Stimulated activated CD8-positive, alpha-beta memory T cell treated with anti-CD3 and anti-CD28 coated beads, Interleukin-2, amount 100 ng/mL, for 1 hour (primary cell): ENCODE results near the gene ERF.
A peak's percentile ranks its signal among the peaks of the same experiment; 100 is the strongest.

ENCODE experiments used
- DNase-seq, 2 donors: peaks; one replicate each; pipeline ENCODE4 v3.0.0-alpha.2; 2020; ENCODE audit warnings: low read depth in 2 of 2

ERF gene

DNA sequence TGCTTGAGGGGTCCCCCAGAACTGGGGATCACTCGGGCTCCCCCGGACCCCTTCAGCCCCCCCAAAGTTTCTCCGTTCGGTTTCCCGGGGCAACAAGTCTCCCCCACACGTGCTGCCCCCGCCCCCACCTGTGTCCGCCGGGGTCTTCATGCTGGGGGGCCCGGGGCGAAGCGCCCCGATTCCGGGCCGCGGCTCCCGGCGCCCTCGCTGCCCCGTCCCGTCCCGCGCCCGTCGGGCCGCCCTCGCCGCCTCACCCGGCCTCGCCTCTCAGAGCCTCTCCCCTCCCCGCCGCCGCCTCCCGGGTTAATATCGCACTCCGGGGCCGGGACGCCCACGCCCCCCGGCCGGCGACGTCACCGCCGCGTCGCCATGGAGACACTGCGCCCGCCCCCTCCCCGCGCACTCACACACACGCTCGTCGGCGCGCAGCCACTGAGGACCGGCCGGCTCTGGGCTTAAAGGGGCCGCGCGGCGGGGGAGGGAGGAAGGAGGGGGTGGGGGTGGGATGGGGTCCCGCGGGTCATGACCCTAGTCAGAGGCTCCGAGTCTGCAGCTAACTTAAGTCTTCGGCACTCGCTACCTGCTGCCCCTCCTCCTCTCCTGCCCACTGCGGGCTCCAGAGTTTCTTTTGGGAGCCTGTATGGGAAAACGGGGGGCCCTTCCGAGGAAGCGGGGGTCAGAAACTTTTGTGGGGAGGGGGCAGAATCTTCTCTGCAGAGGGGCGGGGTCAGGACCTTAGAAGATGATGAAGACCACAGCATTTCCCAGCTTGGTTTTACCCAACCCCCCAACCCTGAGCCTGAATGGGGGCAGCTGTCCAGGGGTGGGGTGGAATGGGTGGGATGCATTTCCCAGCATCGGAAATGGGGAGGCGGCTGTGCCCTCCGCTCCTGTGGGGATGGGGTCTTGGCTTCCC is at the start of gene ERF:
TSS of gene ERF (minus strand) at position 279 of the 916 bp plus-strand sequence. CDS start at position 150, 129 bp downstream.
- DNase-seq, result peak; percentile 91

DNA sequence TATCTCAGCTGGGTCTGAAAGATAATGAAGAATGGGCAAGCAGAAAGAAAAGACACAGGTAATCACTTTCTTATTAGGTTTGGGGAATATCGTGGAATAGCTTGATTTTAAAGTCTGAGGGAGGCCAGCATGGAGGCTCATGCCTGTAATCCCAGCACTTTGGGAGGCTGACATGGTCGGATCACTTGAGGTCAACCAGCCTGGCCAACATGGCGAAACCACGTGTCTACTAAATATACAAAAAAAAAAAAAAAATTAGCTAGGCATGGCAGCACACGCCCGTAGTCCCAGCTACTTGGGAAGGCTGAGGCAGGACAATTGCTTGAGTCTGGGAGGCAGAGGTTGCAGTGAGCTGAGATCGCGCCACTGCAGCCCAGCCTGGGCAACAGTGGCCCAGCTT is 48.9 kb upstream of the ERF start:
- no peak for DNase-seq

DNA sequence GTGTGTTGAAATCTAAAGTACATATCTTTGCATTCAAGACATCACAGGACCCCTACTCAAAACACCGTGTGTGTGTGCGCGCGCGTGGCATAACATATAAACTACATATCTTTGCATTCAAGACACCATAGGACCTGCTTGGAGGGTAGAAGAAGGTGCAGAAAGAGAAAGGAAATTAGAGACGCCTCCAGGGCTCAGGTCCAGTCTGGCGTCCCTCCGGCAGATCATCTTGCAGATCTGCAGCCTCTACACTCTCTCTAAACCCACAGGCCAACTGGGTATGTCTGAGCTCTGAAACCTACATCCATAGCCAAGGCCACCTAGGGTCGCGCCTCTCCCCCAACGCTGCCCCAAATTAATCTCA is 48.2 kb upstream of the ERF start:
- DNase-seq, result no peak

DNA sequence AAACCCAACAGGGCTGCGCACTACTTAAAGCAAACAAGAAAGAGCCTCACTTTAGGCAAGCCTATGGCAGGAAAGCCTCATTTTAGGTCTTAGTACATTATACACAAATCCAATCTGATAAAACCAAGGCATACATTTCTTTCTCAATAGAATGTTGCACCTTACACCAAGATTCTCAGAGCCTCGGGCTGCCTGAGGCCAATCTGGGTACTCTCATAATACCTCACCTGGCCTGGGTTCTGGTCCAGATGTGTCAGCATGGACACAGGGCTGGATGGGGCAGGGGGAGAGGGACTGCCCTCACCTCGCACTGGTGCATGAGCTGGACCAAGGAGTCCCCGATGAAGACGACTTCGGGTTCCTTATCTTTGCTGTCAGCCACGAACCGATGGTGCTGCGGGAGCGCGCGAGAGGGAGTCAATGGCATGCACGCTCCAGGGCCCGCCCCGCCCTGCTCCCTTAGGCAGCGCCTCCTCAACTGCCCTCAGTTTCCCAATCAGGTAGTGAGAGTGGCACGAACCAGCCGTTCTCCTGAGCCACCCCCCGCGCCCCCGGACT is 46.8 kb upstream of the ERF start, which contains the start of gene PRR19:
TSS of gene PRR19 (plus strand) at position 487 of the 558 bp plus-strand sequence. CDS start 7,453 bp downstream, outside the sequence.
- no peak for DNase-seq

DNA sequence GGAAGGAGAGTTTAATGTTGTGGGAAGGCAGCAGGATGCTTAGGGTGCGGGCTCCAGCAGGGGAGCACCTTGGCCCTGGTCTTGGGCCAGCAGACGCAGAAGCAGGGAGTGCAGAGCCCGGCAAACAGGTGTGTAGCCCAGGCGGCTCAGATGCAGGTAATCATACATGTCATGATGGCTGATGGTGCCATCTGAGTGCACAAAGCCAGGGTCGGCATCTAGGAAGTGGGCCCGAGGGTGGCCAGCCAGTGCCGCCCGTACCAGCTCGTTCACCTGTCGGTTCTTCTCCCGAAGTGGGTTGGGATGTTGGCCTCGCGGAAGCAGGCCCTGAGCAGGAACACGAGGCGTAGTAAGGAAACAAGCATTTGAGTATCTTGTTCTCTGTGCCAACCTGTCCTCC is 42.1 kb upstream of the ERF start:
- no peak for DNase-seq

DNA sequence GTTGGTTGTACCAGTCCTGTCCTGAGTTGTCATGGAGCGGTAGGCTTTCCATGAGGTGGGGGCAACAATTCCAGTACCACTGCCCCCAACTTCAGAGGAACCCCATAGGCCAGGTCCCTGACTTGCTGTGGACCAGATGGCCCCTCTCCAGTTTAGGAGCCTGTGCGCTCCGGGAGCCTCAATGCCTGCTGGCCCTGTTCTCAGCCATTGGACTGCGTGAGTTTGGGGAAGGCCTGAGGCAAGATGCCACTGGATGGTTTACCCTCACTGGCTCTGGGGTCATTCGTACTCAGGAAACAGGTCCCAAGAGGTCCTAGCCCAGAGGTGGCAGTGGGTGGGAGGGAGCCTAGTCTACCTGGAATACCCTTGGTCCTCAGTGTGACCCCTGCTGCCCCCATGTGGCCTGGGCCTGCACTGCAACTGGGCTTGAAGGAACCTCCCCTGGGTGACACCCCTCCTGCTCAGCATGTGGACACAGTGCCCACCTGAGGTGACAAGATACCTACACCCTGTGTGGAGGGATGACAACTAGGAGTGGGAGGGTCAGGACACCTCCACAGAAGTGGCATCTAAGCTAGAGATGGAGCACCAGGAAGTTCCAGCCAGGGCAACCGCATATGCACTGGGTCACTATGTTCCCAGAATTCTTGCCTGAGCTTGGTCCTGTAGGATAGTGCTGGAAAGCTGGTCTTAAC is 41.0 kb upstream of the ERF start:
- DNase-seq, result peak; percentile 77 to 83

DNA sequence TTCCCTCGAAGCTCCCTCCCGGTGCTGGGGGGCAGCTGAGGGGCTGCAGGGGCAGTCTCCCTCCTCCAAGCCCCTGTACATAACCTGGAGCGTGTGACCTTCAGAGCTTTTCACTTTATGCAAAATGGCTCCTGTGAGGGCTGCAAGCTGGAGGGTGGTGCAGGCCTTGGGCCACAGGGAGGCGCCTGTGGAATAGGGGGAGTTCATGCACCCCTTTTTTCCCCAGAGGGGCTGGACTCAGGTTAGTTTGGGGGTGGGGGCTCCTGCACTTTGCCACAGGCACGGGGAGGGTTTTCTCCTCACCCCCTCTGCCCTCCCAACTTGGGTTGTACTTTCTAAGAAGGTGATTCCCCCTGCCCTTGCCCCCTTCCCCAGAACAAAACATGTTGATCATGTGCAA is 40.4 kb upstream of the ERF start:
- no peak for DNase-seq

DNA sequence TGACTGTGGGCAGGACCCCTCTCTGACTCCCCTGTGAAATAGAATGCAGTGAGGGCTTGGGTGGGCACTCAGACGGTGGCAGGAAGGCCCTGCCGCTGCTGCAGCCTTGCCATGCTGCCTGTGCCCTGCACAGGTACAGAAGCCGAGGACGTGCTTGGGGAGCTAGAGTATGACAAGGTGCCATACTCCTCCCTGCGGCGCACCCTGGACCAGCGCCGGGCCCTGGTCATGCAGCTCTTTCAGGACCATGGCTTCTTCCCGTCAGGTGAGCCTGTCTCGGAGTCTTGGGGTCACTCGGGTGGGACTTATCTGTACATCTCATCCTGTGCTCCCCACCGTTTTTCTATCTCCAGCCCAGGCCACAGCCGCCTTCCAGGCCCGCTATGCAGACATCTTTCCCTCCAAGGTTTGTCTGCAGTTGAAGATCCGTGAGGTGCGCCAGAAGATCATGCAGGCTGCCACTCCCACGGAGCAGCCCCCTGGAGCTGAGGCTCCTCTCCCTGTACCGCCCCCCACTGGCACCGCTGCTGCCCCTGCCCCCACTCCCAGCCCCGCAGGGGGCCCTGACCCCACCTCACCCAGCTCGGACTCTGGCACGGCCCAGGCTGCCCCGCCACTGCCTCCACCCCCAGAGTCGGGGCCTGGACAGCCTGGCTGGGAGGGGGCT is 39.7 kb upstream of the ERF start:
- no peak for DNase-seq

DNA sequence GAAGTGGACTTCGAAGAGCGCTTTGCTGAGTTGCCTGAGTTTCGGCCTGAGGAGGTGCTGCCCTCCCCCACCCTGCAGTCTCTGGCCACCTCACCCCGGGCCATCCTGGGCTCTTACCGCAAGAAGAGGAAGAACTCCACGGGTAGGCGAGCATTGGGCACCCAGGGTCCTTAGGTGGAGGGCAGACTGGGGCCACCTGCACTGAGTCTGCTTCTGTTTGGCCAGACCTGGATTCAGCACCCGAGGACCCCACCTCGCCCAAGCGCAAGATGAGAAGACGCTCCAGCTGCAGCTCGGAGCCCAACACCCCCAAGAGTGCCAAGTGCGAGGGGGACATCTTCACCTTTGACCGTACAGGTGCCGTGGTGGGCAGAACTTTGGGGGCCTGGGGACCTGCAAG is 39.0 kb upstream of the ERF start:
- no peak for DNase-seq

DNA sequence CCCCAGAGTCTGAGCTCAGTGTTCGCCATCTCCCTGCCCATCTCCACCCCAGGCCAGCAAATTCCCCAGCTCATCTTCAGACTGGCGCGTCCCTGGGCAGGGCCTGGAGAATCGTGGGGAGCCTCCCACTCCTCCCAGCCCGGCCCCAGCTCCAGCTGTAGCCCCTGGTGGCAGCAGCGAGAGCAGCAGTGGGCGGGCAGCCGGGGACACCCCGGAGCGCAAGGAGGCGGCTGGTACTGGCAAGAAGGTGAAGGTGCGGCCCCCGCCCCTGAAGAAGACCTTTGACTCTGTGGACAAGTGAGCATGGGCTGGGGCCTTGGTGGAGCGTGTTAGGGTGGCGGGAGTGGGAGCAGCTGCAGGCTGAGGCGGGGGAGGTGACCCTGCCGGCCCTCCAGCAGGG is 38.6 kb upstream of the ERF start:
- no peak for DNase-seq

DNA sequence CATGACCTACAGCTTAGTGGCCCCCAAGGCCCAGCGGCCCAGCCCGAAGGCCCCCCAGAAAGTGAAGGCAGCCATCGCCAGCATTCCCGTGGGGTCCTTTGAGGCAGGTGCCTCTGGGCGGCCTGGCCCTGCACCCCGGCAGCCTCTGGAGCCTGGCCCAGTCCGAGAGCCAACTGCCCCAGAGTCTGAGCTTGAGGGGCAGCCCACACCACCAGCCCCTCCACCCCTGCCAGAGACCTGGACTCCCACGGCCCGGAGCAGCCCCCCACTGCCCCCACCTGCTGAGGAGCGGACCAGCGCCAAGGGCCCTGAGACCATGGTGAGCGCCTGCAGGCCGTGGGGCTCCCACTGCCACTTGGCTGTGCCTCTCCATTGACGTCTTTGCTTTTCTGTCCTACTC is 38.0 kb upstream of the ERF start:
- no peak for DNase-seq

DNA sequence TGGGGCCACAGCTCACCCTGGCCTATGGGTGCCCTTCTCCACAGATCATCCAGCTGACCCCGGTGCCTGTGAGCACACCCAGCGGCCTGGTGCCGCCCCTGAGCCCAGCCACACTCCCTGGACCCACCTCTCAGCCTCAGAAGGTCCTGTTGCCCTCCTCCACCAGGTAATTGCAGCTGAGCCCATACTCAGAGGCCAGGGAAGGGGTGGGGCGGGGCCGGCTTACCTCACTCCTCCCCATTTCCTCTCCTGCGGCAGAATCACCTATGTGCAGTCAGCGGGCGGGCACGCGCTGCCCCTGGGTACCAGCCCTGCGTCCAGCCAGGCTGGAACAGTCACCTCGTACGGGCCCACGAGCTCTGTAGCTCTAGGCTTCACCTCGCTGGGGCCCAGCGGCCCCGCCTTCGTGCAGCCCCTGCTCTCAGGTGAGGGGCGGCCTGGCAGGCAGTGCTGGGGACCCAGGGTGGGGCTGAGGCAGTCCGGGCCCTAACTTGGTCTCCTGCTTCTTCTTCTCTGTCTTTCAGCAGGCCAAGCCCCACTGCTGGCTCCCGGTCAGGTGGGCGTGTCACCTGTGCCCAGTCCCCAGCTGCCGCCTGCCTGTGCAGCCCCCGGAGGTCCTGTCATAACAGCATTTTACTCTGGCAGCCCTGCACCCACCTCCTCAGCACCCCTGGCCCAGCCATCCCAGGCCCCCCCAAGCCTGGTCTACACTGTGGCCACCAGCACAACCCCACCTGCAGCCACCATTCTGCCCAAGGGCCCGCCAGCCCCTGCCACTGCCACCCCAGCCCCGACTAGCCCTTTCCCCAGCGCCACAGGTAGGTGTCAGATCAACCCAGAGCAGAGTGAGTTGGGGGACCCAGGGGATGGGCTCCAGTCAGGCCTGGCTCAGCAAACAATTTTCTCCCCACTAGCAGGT is 37.4 kb upstream of the ERF start:
- no peak for DNase-seq

DNA sequence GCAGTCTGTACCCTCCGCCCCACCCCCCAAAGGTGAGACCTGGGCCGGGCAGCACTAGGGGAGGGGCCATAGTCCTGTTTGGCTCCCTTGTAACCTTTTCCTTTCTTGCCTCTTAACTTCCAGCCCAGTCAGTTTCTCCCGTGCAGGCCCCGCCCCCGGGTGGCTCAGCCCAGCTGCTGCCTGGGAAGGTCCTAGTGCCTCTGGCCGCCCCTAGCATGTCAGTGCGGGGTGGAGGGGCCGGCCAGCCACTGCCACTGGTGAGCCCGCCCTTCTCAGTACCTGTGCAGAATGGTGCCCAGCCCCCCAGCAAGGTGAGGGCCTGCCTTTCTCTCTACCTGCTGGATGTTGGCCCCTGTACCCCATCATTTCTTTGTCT is 36.5 kb upstream of the ERF start:
- DNase-seq, result no peak

DNA sequence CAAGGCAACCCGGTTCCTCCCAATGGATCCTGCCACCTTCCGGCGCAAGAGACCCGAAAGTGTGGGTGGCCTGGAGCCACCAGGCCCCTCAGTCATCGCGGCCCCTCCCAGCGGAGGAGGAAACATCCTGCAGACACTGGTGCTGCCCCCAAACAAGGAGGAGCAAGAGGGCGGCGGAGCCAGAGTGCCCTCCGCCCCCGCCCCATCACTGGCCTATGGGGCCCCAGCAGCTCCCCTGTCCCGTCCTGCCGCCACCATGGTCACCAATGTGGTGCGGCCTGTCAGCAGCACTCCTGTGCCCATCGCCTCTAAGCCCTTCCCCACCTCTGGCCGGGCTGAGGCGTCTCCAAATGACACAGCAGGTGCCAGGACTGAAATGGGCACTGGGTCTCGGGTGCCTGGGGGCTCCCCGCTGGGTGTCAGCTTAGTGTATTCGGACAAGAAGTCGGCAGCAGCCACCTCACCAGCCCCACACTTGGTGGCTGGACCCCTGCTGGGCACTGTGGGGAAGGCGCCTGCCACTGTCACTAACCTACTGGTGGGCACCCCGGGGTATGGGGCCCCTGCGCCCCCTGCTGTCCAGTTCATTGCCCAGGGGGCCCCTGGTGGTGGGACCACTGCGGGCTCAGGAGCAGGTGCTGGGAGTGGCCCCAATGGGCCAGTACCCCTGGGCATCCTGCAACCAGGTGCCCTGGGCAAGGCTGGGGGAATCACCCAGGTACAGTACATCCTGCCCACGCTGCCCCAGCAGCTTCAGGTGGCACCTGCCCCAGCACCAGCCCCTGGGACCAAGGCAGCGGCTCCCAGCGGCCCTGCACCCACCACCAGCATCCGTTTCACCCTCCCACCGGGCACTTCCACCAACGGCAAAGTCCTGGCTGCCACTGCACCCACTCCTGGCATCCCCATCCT is 35.9 kb upstream of the ERF start:
- peak in 1 of 2 donors; percentile 42 for DNase-seq

DNA sequence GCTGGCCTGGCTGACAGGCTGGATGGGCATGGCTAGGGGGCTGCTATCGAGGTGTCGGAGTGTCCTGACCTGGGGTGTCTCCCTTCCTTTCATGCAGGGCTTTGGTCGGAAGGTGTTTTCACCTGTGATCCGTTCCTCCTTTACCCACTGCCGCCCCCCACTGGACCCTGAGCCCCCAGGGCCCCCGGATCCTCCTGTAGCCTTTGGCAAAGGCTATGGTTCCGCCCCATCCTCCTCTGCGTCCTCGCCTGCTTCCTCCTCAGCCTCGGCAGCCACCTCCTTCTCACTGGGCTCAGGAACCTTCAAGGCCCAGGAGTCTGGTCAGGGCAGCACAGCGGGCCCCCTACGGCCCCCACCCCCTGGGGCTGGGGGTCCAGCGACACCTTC is 35.2 kb upstream of the ERF start:
- no peak for DNase-seq

DNA sequence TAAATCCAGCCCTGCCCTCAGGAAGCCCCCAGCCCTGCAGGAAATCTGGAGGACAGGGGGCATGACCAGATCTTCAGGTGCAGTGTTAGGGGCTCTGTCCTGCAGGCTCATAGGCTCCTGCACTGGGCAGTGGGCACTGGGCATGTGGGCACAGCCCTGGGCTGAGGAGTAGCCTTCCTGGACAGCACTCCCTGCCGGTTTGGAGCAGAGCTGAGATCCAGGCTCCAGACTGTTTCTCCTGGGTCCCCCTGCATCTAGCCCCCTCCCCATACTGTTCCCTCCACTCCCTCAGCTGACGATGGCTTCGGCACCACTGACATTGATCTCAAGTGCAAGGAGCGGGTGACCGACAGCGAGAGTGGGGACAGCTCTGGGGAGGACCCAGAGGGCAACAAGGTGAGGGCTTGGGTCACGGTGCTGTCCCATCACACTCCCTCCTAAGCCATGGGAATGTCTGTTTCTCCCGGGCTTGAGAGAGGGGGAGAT is 34.7 kb upstream of the ERF start:
- no peak for DNase-seq

DNA sequence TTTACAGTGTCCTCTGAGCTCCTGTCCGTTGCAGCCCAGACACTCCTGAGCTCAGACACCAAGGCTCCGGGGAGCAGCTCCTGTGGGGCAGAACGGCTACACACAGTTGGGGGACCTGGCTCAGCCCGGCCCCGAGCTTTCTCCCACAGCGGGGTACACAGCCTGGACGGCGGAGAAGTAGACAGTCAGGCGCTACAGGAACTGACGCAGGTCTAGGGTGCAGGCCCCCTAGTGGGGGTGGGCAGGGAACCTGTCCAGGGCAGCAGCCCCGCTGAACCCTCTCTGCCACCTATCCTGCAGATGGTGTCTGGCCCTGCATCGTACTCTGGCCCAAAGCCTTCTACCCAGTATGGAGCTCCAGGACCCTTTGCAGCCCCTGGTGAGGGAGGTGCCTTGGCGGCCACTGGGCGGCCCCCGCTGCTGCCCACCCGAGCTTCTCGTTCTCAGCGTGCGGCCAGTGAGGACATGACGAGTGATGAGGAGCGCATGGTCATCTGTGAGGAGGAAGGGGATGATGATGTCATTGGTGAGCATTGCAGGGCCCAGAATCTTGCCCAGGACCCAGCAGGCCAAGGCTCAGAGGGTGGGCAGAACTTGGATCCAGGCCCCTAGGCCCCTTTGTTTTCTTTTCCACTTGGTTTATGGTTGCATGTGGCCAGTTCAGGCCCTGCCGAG is 34.1 kb upstream of the ERF start:
- no peak for DNase-seq

DNA sequence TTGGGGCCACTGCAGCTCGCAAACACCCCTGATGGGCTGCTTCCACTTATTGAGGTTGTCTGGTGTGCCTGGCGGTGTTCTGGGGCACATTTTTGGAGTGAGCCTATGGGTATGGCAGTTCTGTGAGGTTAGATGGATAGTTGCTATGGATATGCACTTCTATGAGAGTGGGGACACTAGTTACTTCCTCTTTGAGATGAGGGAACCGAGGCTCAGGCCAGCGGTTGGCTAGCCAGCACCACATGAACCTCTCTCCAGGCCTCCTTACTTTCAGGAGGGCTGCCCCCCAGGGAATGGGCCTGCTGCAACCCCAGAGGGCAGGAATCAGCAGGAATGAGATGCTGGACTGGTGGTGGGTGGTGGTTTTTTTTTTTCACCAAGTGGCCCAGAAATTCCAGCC is 33.5 kb upstream of the ERF start:
- no peak for DNase-seq

DNA sequence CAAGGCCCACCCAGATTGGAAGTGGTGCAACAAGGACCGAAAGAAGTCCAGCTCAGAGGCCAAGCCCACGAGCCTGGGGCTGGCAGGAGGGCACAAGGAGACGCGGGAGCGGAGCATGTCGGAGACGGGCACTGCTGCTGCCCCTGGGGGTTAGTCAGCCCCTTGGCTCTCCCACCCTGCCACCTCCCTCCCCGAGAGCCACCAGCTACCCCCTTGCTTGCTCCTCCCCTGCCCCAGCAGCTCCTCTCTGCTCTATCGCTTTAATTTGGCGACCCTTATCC is 32.8 kb upstream of the ERF start:
- DNase-seq, result no peak
